ENCODE results near the gene TPD52L1.
"Not testable (repeated sequence)": the region's sequence is repeated elsewhere in the genome, so short reads cannot be mapped to it uniquely, and the experiment has no call there.

TPD52L1 gene

GRCh38 chr6:125275779-125276178 is 122.2 kb downstream of the TPD52L1 start:
- no peak for DNase-seq

GRCh38 chr6:125277838-125278237 is 124.3 kb downstream of the TPD52L1 start:
- DNase-seq = no peak

- DNase-seq = peak; percentile 32
These were observed 126.4 kb downstream of the TPD52L1 start for GRCh38 chr6:125279961-125280360.

GRCh38 chr6:125280370-125281035 is 126.9 kb downstream of the TPD52L1 start:
- not testable (repeated sequence) for DNase-seq

- not testable (repeated sequence) for DNase-seq
These were observed 128.9 kb downstream of the TPD52L1 start for GRCh38 chr6:125282470-125282869.

GRCh38 chr6:125285353-125285752 is 131.8 kb downstream of the TPD52L1 start:
- no peak for DNase-seq

- no peak for DNase-seq
These were observed 132.4 kb downstream of the TPD52L1 start for GRCh38 chr6:125285936-125286335.

GRCh38 chr6:125287718-125288117 is 134.1 kb downstream of the TPD52L1 start:
- DNase-seq = no peak

- DNase-seq = no peak
These were observed 140.0 kb downstream of the TPD52L1 start for GRCh38 chr6:125293587-125293986.

- no peak for DNase-seq
These were observed 140.5 kb downstream of the TPD52L1 start for GRCh38 chr6:125294036-125294435.

- DNase-seq = no peak
These were observed 141.4 kb downstream of the TPD52L1 start for GRCh38 chr6:125294925-125295324.

- DNase-seq = no peak
These were observed 142.9 kb downstream of the TPD52L1 start for GRCh38 chr6:125296471-125296870.

- no peak for DNase-seq
These were observed 145.7 kb downstream of the TPD52L1 start for GRCh38 chr6:125299257-125299656.

- peak; percentile 2 for DNase-seq
These were observed 147.4 kb downstream of the TPD52L1 start for GRCh38 chr6:125300992-125301434.

- peak; percentile 31 for DNase-seq
These were observed 148.1 kb downstream of the TPD52L1 start, which contains the start of gene HDDC2 for GRCh38 chr6:125301435-125302391. HDDC2 (minus strand) TSS chr6:125301967; CDS start chr6:125301932, 35 bp downstream.

GRCh38 chr6:125302840-125303511 is 149.4 kb downstream of the TPD52L1 start:
- peak; percentile 53 for DNase-seq

- no peak for DNase-seq
These were observed 149.9 kb downstream of the TPD52L1 start for GRCh38 chr6:125303512-125303854.

GRCh38 chr6:125304970-125305660 is 151.5 kb downstream of the TPD52L1 start:
- no peak for DNase-seq

- no peak for DNase-seq
These were observed 153.2 kb downstream of the TPD52L1 start for GRCh38 chr6:125306756-125307149.

GRCh38 chr6:125307150-125307838 is 153.7 kb downstream of the TPD52L1 start:
- no peak for DNase-seq

GRCh38 chr6:125307964-125308615 is 154.5 kb downstream of the TPD52L1 start:
- no peak for DNase-seq
